Measurements from ENCODE around the gene TRIP12.

The TRIP12 gene

GRCh38 chr2:229733611-229734245, 188.1 kb downstream of the TRIP12 start:
- CTCF ChIA-PET, result no interaction called here
- H3K4me3 ChIP-seq (ENCODE audit: low read depth, low read length), result no peak overlapping the region
- no peak for TF ChIP-seq CTCF (IDR thresholded peaks at IDR 0.05; ENCODE audit: insufficient read depth, low read length, missing control alignments)
- no peak for DNase-seq (ENCODE audit: low read depth, low spot score)
- POLR2A ChIA-PET, result no interaction called here

- POLR2A ChIA-PET, result no interaction called here
Measured at GRCh38 chr2:229732897-229733296, 188.9 kb downstream of the TRIP12 start.

GRCh38 chr2:229731916-229732315, 189.9 kb downstream of the TRIP12 start:
- POLR2A ChIA-PET, result no interaction called here
- no peak for DNase-seq (ENCODE audit: low read depth, low spot score)
- no peak for TF ChIP-seq CTCF (IDR thresholded peaks at IDR 0.05; ENCODE audit: insufficient read depth, low read length, missing control alignments)
- CTCF ChIA-PET, result no interaction called here
- H3K4me3 ChIP-seq (ENCODE audit: low read depth, low read length), result no peak overlapping the region

More at GRCh38 chr2:229732897-229733296, 188.9 kb downstream of the TRIP12 start:
- CTCF ChIA-PET, result no interaction called here
- DNase-seq (ENCODE audit: low read depth, low spot score), result no peak
- no peak for TF ChIP-seq CTCF (IDR thresholded peaks at IDR 0.05; ENCODE audit: insufficient read depth, low read length, missing control alignments)
- H3K4me3 ChIP-seq (ENCODE audit: low read depth, low read length), result no peak overlapping the region

- POLR2A ChIA-PET, result no interaction called here
- TF ChIP-seq CTCF (IDR thresholded peaks at IDR 0.05; ENCODE audit: insufficient read depth, low read length, missing control alignments), result no peak
- DNase-seq (ENCODE audit: low read depth, low spot score), result no peak
- no peak overlapping the region for H3K4me3 ChIP-seq (ENCODE audit: low read depth, low read length)
- CTCF ChIA-PET, result no interaction called here
Measured at GRCh38 chr2:229731363-229731762, 190.4 kb downstream of the TRIP12 start.

- H3K4me3 ChIP-seq (ENCODE audit: low read depth, low read length), result no peak overlapping the region
- no peak for DNase-seq (ENCODE audit: low read depth, low spot score)
- CTCF ChIA-PET, result no interaction called here
- POLR2A ChIA-PET, result no interaction called here
- TF ChIP-seq CTCF (IDR thresholded peaks at IDR 0.05; ENCODE audit: insufficient read depth, low read length, missing control alignments), result no peak
Measured at GRCh38 chr2:229728370-229728769, 193.4 kb downstream of the TRIP12 start.

- DNase-seq (ENCODE audit: low read depth, low spot score), result no peak
- POLR2A ChIA-PET, result no interaction called here
- CTCF ChIA-PET, result no interaction called here
- TF ChIP-seq CTCF (IDR thresholded peaks at IDR 0.05; ENCODE audit: insufficient read depth, low read length, missing control alignments), result no peak
- no peak overlapping the region for H3K4me3 ChIP-seq (ENCODE audit: low read depth, low read length)
Measured at GRCh38 chr2:229726643-229727042, 195.2 kb downstream of the TRIP12 start.

Measured in AG04449 (cell line).